ENCODE results near the gene CAMSAP1.
"Not testable (repeated sequence)": the region's sequence is repeated elsewhere in the genome, so short reads cannot be mapped to it uniquely, and the experiment has no call there.

CAMSAP1 gene

DNA sequence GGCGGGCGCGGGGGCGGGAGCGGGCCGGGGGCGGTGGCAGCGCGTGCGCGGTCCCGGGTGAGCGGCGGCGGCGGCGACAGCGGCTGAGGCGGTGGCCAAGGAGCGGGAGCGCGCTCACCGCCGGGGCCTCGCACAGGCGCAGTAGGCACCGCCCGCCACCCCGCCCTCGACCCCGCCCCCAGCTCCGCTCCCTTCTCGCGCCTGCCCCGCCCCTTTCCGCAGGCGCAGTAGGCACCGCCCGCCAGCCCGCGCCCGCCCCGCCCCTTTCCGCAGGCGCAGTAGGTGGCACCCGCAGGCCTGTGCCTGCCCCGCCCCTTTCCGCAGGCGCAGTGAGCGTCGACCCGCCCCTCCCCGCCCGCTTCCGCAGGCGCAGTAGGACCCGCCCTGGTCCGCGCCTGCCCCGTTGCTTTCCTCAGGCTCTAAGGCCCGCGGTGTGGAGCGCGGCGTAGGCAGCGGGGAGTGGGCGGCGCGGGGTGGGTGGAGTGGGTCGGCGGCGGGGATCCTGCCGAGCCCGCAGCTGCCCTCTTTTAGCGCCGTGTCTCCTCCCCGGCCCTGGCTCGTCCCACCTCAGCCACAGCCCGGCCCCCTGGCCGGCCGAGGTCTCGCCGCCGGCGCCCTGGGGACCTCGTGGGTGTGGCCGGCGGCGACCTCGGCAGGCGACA lies at the start of gene CAMSAP1:
Gene CAMSAP1 (minus strand): TSS at position 116 of the 662 bp plus-strand sequence. CDS start 387 bp downstream, outside the sequence.
- DNase-seq, result peak; percentile 81 to 98 (median 86)
- intact Hi-C loops (cut with DNase I), result loop anchor here (2.0 to 5.0 kb wide), 3 partner anchors 43 to 405 kb away; partner anchors contain the start of genes MRPS2 and UBAC1

DNA sequence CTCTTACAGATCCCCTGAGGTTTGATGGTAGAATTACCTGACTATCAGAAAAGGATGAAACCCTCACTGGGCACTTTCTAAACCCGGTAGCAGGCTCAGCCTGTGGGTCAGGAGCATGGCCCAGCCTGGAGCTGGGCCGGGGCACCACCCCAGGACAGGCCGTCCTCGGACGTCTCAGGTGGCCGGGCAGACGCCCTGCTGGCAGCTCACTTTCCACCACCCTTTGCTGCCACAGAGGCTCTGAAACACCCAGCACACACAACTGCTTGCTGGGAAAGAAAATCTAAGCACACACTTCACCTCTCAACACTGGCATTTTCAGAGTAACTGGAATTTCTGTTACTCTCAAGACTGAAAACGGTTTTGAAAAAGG lies 49.4 kb upstream of the CAMSAP1 start:
- intact Hi-C loops (cut with DNase I), result no loop called here

GRCh38 chr9:135955934-135956801 lies 48.8 kb upstream of the CAMSAP1 start:
- DNase-seq, result no peak
- intact Hi-C loops (cut with DNase I), result no loop called here

More for the DNA sequence above, 49.4 kb upstream of the CAMSAP1 start:
- no peak for DNase-seq

- DNase-seq, result no peak
- intact Hi-C loops (cut with DNase I), result no loop called here
Measured at GRCh38 chr9:135952664-135953206, 45.4 kb upstream of the CAMSAP1 start.

GRCh38 chr9:135951889-135952663 lies 44.7 kb upstream of the CAMSAP1 start:
- intact Hi-C loops (cut with DNase I), result no loop called here
- DNase-seq, result no peak

DNA sequence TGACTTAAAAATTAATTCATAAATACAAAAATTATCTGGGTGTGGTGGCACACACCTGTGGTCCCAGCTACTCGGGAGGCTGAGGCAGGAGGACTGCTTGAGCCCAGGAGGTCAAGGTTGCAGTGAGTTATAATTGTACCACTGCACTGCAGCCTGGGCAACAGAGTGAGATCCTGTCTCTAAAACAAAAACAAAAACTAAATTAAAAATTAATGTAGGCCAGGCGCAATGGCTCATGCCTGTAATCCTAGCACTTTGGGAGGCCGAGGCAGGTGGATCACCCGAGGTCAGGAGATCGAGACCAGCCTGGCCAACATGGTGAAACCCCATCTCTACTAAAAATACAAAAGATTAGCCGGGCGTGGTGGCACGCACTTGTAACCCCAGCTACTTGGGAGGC lies 44.0 kb upstream of the CAMSAP1 start:
- DNase-seq; intact Hi-C loops (cut with DNase I): not testable (repeated sequence)

GRCh38 chr9:135950841-135951240 lies 43.5 kb upstream of the CAMSAP1 start:
- DNase-seq; intact Hi-C loops (cut with DNase I): not testable (repeated sequence)

DNA sequence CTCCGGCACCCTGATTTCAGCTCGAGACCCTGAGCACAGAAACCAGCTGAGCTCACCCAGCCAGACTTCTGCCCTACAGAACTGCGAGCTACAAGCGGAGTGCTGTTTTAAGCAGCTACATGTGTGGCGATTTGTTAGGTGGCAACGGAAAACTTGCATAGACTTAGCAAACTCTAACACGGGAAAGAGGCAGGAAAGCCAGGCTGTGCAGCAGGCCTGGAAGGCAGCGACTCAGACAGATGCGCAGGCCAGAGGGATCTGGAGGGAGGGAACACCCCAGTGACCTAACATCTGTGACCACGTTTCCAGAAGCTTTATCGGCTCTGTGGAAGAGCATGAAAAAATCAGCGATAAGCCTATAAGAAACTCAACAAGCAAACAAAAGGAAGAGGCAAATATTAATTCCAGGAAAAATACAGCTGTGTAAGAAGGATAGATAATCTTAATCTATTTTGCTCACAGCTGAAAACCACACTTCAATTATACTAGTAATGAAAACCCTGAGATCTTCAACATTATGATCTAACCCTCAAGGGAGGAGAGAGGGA lies 42.9 kb upstream of the CAMSAP1 start:
- no peak for DNase-seq
- intact Hi-C loops (cut with DNase I), result no loop called here

DNA sequence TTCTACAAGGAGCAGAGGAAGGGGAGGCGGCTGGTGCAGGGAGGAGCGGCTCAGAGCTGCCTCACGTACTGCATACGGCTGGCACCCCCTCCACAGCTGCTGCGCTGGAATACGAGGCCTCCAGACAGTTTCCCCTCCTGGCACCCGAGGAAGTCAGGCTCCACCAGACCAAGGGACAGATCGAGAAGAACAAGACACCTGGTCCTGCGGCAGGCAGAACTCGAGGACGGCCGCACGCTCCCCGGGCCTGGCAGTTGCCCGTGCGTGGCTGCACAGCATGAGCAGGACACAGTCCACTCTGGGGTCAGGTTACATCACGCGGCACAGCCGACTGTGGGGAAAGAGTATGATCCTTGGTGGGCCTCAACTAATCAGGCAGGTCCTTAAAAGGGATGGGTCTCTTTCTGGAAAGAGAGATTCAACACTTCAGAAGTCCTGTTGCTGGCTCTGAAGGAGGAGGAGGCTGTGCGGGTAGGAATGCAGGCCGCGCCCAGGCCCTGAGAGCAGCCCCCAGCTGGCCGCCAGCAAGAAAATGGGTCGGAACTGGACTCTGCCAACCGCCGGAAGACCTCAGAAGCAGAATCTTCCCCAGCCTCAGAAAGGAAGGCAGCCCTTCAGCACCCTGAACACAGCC lies 42.3 kb upstream of the CAMSAP1 start:
- DNase-seq, result peak in 1 of 10 donors; percentile 78
- intact Hi-C loops (cut with DNase I), result no loop called here

DNA sequence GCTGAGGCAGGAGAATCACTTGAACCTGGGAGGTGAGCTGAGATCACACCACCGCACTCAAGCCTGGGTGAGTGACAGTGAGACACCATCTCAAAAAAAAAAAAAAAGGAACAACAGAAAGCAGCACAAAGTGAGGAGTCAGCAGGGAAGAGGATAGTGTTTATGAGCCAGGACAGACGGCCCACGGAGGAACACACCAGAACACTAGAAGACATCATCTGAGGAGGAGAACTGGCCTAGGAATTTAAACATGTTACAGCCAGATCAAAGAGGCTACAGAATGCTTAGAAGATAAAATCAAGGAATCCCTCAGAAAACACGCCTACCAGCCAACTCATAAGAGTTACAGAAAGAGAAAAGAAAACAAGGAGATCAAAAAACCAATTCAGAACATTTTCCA lies 41.6 kb upstream of the CAMSAP1 start:
- intact Hi-C loops (cut with DNase I), result no loop called here
- DNase-seq, result no peak

- no peak for DNase-seq
- intact Hi-C loops (cut with DNase I), result no loop called here
Measured at GRCh38 chr9:135948446-135948845, 41.1 kb upstream of the CAMSAP1 start.

- DNase-seq, result no peak
- intact Hi-C loops (cut with DNase I), result no loop called here
Measured at GRCh38 chr9:135947582-135947981, 40.2 kb upstream of the CAMSAP1 start.

DNA sequence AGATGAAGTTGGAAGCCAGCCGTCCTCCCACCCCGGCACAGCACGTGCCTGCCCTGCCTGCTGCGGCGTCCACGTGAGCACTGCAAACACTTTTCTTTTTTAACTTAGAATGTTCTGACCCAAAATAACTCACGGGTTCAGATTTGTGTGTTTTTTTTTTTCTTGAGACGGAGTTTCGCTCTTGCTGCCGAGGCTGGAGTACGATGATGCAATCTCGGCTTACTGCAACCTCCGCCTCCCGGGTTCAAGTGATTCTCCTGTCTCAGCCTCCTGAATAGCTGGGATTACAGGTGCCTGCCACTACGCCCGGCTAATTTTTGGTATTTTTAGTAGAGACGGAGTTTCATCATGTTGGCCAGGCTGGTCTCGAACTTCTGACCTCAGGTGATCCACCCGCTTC lies 39.8 kb upstream of the CAMSAP1 start:
- DNase-seq; intact Hi-C loops (cut with DNase I): not testable (repeated sequence)

DNA sequence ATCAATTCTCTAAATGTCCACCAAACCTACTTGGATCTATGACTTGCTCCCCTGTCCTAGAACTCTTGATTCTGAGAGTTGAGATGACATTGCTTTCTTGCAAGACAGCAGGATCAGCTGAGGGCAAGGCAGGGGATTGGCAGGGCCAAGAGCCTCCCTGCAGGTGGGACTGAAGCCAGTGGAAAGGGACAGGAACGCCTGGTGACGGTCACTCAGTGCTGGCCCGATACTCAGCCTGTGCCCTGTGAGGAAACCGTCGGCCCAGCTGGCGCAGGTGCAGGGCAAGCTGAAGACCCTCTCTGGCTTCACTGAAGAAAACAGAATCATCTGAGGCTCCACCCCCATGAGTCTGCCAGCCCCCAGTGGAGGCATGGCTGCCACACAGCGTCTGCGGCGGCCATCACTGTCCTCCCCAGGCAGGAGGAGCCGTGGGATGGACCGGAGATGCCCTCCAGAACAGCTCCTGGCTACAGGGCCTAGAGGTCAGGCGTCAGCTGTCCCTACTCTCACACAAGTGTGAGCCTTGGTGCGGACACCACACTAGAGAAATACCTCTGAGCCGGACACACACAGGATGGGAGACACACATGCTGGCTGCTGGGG lies 39.1 kb upstream of the CAMSAP1 start:
- intact Hi-C loops (cut with DNase I), result no loop called here
- no peak for DNase-seq

- intact Hi-C loops (cut with DNase I), result no loop called here
- DNase-seq, result no peak
Measured at GRCh38 chr9:135945969-135946368, 38.6 kb upstream of the CAMSAP1 start.

DNA sequence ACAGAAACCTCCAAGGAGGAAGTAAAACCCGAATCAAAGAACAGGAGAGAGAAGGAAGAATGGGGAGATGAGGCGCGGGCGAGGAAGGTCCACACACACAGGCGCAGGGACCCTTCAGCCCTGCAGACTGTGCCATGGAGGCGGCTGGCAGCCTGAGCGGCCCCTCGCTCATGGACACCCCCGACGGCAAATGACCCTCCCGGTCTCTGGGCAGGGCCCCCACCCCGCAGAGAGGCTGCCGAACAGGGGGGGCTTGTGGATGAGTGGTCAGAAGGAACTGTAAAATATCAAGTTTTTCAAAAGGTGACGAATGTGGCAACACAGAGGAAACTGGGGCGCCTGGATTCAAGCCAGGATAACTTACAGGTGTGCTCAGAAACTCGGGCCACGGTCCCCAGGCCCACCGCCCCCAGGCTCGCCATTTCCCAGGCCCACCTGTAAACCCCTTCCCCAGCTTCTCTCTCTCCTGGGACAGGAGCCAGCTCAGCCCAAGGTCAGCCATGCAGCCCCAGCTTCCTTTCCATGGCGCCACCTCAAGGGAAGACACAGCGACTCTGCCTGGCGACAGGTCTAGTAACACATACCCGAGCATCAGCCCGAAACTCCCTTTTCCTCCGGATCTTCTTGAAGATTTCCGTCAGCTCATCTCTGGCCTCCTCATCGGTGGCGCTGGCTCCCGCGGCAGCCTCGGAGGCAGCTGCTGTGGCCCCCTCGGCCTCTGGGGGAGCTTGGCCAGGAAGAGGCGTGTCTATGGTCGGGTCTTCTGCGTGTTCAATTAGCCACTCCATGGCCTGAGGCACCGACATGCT lies 37.3 kb upstream of the CAMSAP1 start:
- DNase-seq, result no peak
- intact Hi-C loops (cut with DNase I), result no loop called here

DNA sequence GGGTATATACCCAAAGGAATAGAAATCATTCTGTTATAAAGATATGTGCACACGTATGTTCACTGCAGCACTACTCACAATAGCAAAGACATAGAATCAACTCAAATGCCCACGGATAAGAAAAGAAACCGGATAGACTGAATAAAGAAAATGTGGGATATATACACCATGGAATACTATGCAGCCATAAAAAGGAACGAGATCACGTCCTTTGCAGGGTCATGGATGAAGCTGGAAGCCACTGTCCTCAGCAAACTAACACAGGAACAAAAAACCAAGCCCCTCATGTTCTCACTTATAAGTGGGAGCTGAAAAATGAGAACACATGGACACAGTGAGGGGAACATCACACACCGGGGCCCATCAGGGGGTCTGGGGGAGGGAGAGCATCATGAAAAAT lies 36.3 kb upstream of the CAMSAP1 start:
- intact Hi-C loops (cut with DNase I); DNase-seq: not testable (repeated sequence)

DNA sequence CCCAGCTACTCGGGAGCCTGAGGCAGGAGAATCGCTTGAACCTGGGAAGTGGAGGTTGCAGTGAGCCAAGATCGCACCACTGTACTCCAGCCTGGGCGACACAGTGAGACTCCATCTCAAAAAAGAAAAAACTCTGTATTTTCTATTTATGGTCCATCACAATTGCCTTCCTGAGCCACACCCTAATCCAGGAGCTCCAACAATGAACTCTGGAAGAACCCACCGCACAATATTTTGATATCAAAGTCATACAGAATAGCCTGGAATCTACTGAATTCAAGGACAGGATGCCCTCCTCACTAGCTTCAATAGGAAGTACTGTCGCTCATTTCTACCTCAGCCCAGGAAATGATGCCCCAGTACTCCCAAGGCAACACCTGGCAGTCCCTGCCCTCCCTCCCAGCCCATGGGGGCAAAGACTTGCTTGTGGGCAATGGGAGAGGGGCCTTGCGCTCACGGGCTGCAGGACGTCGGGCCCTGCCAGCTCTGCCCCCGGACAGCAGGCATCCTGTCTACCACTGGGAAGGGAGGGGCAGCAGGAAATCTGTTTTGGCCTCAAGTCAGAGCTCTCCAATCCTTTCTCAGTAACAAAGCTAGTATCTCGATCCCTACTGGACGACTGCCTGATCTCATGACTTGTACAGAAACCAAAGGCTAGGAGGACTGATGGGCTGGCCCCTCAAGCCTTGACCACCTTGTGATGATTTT lies 34.1 kb upstream of the CAMSAP1 start:
- intact Hi-C loops (cut with DNase I), result no loop called here
- no peak for DNase-seq
